Endothelial cell of umbilical vein (primary cell): ENCODE measurements around the gene PYY. TPM values are rescaled to one million over a fixed set of nuclear protein-coding genes. Genes with fewer than 3 reads are reported as not detected.

Experiments
- BruUV-seq: library from RNA; stranded (reverse); fragments of 400-500 nt; replicated peaks from 2 replicates; lab custom pipeline; 2021; lab: Mats Ljungman, UMichigan
- CTCF ChIA-PET: fragments of 300-600, 350-600 bp; sonication (Branson Sonifier 250); formaldehyde crosslinking; loops from one replicate; lab custom pipeline; 2021; ENCODE audit warnings: antibody characterized with exemption, inconsistent platforms; lab: Charles Lee
- POLR2A ChIA-PET: fragments of 300-600, 350-600 bp; sonication (Branson Sonifier 250); formaldehyde crosslinking; loops from one replicate; lab custom pipeline; 2021; ENCODE audit warnings: antibody characterized with exemption, inconsistent platforms; lab: Charles Lee
- DNase-seq: peaks from one replicate; pipeline ENCODE4 v3.0.0-alpha.2; 2011; ENCODE audit warnings: low read depth, low spot score
- FAIRE-seq: peaks from 2 replicates; lab custom pipeline; 2011; peaks lifted over from hg19 to GRCh38; lab: Jason Lieb, UNC
- H2AFZ ChIP-seq: 2 replicates; pipeline ENCODE4 v1.6.0; 2012; ENCODE audit warnings: low read depth, low read length, control low read depth, inconsistent platforms
- H3K27ac ChIP-seq: 2 replicates; pipeline ENCODE4 v1.5.1; 2011; ENCODE audit warnings: low read depth, mild to moderate bottlenecking, control low read depth, low read length, moderate library complexity; ENCODE audit not compliant: insufficient read depth
- H3K27me3 ChIP-seq, 2 experiments: 2 replicates each; pipeline versions ENCODE4 v1.6.0 to v1.6.1; 2011; ENCODE audit warnings: low read length in 2 of 2, mixed read lengths in 1 of 2; ENCODE audit not compliant: control insufficient read depth in 2 of 2, insufficient read depth in 2 of 2
- H3K36me3 ChIP-seq, 2 experiments: 2 replicates in 1 of 2; 3 replicates in 1 of 2; pipeline ENCODE4 v1.5.1; 2011; ENCODE audit warnings: low read length in 2 of 2, mild to moderate bottlenecking in 1 of 2, moderate library complexity in 1 of 2; ENCODE audit not compliant: control insufficient read depth in 2 of 2, insufficient read depth in 2 of 2; ENCODE audit errors: extremely low read depth in 1 of 2
- H3K4me1 ChIP-seq: 3 replicates; pipeline ENCODE4 v1.5.1; 2011; ENCODE audit warnings: mild to moderate bottlenecking, low read length; ENCODE audit not compliant: control insufficient read depth, insufficient read depth; ENCODE audit errors: extremely low read depth
- H3K4me2 ChIP-seq: 2 replicates; pipeline ENCODE4 v1.6.1; 2011; ENCODE audit warnings: low read length, control low read depth, mixed read lengths; ENCODE audit not compliant: insufficient read depth
- H3K4me3 ChIP-seq, 3 experiments: fragments of 200-600 bp in 1 of 3; sonication (generic), shearing (Covaris generic) in 1 of 3; replicated peaks in 1 of 3; 2 replicates each; pipeline ENCODE4 v1.5.1; 2011 to 2016; ENCODE audit warnings: control low read depth in 3 of 3, low read length in 3 of 3, mild to moderate bottlenecking in 2 of 3, inconsistent platforms in 1 of 3, low read depth in 1 of 3, moderate library complexity in 1 of 3; ENCODE audit not compliant: insufficient read depth in 1 of 3
- H3K79me2 ChIP-seq: 2 replicates; pipeline ENCODE4 v1.6.0; 2012; ENCODE audit warnings: low read length, inconsistent platforms; ENCODE audit not compliant: control insufficient read depth, insufficient read depth
- H3K9ac ChIP-seq: replicated peaks from 2 replicates; pipeline ENCODE3; 2011; ENCODE audit warnings: low read length, control low read depth; ENCODE audit not compliant: insufficient read depth; ENCODE audit errors: extremely low read depth
- H3K9me1 ChIP-seq: replicated peaks from 3 replicates; pipeline ENCODE4 v1.6.0; 2011; ENCODE audit warnings: mild to moderate bottlenecking, low read length; ENCODE audit not compliant: control insufficient read depth, insufficient read depth; ENCODE audit errors: extremely low read depth
- H3K9me3 ChIP-seq: replicated peaks from 2 replicates; pipeline ENCODE4 v1.5.1; 2012; ENCODE audit warnings: low read length, inconsistent platforms; ENCODE audit not compliant: control insufficient read depth, insufficient read depth
- H4K20me1 ChIP-seq: replicated peaks from 2 replicates; pipeline ENCODE3; 2011; ENCODE audit warnings: mild to moderate bottlenecking, low read length; ENCODE audit not compliant: control insufficient read depth, insufficient read depth; ENCODE audit errors: extremely low read depth
- EZH2 ChIP-seq: IDR thresholded peaks from 2 replicates; pipeline ENCODE4 v1.6.1; 2012; ENCODE audit warnings: borderline replicate concordance, low read depth, mild to moderate bottlenecking, moderate library complexity, low read length, inconsistent platforms; ENCODE audit not compliant: severe bottlenecking
- FOS ChIP-seq: IDR thresholded peaks from 2 replicates; pipeline ENCODE4 v1.6.1; 2011; ENCODE audit warnings: mild to moderate bottlenecking, low read length, moderate library complexity, borderline replicate concordance; ENCODE audit not compliant: insufficient read depth
- GATA2 ChIP-seq: IDR thresholded peaks from 2 replicates; pipeline ENCODE4 v1.7.0; 2011; ENCODE audit warnings: low read depth, mild to moderate bottlenecking, moderate library complexity, mixed read lengths, low read length; ENCODE audit not compliant: insufficient read length, insufficient read depth
- JUN ChIP-seq: IDR thresholded peaks from 2 replicates; pipeline ENCODE4 v1.6.1; 2011; ENCODE audit warnings: borderline replicate concordance, low read depth; ENCODE audit not compliant: insufficient read length, insufficient read depth
- MYC ChIP-seq: IDR thresholded peaks from one replicate; pipeline ENCODE4 v1.6.1; 2011; ENCODE audit warnings: mild to moderate bottlenecking, low read depth, low read length
- POLR2A ChIP-seq: IDR thresholded peaks from 2 replicates; pipeline ENCODE4 v1.6.1; 2012; ENCODE audit warnings: low read depth, mild to moderate bottlenecking, control low read depth, low read length
- POLR2AphosphoS5 ChIP-seq: IDR thresholded peaks from 2 replicates; pipeline ENCODE4 v1.6.1; 2012; ENCODE audit warnings: low read depth, mild to moderate bottlenecking, control low read depth, low read length, moderate library complexity; ENCODE audit not compliant: insufficient read depth
- dilution Hi-C: fragments of 300-500 bp; cut with MboI; formaldehyde crosslinking; loops from one replicate; pipeline ENCODE4 v1.15.0; 2019; ENCODE audit warnings: low sequenced_read_pairs; ENCODE audit not compliant: extremely low pct_ligation_motif_present
- intact Hi-C: fragments of 100-400 bp; cut with micrococcal nuclease; formaldehyde crosslinking; loops from one replicate; pipeline ENCODE4 v1.10.0; 2022
- polyA plus RNA-seq, 4 experiments: library from polyadenylated mRNA; depleted of rRNA in 3 of 4; stranded (reverse) in 3 of 4; unstranded in 1 of 4; fragments of >200 nt; gene quantifications; 2 replicates each; pipeline versions ENCODE4 v1.2.1 to v1.2.3, GENCODE V29; 2011 to 2012; ENCODE audit warnings: missing spikeins in 1 of 4
- total RNA-seq: library from RNA; stranded (reverse); gene quantifications from 2 replicates; pipeline ENCODE4 v1.2.3, GENCODE V29; 2021
- TF ChIP-seq, protein P1 (sequence below), 2 donors: IDR thresholded peaks; 1 replicate in 1 of 2; 2 replicates in 1 of 2; pipeline ENCODE4 v1.5.1; 2011; ENCODE audit warnings: low read length in 2 of 2, mild to moderate bottlenecking in 2 of 2, moderate library complexity in 2 of 2, control low read depth in 1 of 2, inconsistent platforms in 1 of 2, low read depth in 1 of 2; ENCODE audit not compliant: insufficient read depth in 1 of 2; ENCODE audit errors: extremely low read depth in 1 of 2
- TF ChIP-seq, protein P2 (sequence below): IDR thresholded peaks from 2 replicates; pipeline ENCODE4 v1.6.1; 2011; ENCODE audit not compliant: insufficient read depth, insufficient read length

PYY gene
- total and polyA plus RNA-seq, 2 donors (not counting 3 experiments of a cell fraction or from before 2014, with no cell fraction given), result not detected

DNA sequence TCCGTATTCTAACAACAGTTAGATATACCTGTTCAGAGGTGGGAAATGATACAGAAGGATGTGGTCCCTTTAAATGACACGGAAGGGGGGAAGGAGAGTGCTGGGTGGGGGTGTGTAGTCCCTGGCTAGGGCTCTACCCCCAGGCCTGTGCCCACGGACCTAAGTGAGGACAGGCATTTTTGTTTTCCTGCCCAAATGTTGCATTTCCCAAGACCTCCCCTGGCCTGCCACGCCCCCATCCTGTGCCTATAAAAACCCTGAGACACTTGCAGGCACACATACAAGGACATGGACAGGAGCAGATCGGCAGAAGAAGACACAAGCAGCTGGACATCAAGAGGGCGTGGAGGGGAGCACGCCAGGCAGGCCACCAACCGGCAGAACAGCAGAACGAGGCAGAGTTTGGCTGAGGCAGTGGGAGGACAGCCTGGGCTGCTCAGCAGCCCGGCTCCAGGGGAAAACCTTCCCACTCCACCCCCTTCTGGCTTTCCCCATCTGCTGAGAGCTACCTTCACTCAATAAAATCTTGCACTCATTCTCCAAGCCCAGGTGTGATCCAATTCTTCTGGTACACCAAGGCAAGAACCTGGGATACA is 33.1 kb downstream of the PYY start:
- intact Hi-C loops (no loop called here), dilution Hi-C loops (no loop called here)
- DNase-seq, result no peak
- no peaks in the 10 kb centered on the region for H3K4me1 ChIP-seq
- POLR2A ChIA-PET, result no interaction called here
- H3K4me3 ChIP-seq, result no peak overlapping the region
- BruUV-seq, result no TSS peak
- H3K27ac ChIP-seq, result no peak overlapping the region
- no peaks in the 10 kb centered on the region for H3K9me1 ChIP-seq
- no peaks in the 10 kb centered on the region for H3K9me3 ChIP-seq
- no peak overlapping the region for H3K4me2 ChIP-seq
- TF ChIP-seq JUN, result no peak
- no peak for TF ChIP-seq EZH2
- TF ChIP-seq MYC, result no peak
- no peak for TF ChIP-seq POLR2AphosphoS5
- H4K20me1 ChIP-seq, result no peaks in the 10 kb centered on the region
- no peaks in the 10 kb centered on the region for H3K79me2 ChIP-seq
- CTCF ChIA-PET, result interaction anchor here (2.8 kb wide), 1 partner anchor 10 kb away, joined by 18 read pairs; no protein-coding TSS in a partner anchor
- no peak overlapping the region for H2AFZ ChIP-seq
- peaks cover 33 to 39% of the 10 kb centered on the region in 2 experiments for H3K27me3 ChIP-seq
- H3K9ac ChIP-seq, result no peak overlapping the region
- no peak for FAIRE-seq
- no peaks in the 10 kb centered on the region for H3K36me3 ChIP-seq

DNA sequence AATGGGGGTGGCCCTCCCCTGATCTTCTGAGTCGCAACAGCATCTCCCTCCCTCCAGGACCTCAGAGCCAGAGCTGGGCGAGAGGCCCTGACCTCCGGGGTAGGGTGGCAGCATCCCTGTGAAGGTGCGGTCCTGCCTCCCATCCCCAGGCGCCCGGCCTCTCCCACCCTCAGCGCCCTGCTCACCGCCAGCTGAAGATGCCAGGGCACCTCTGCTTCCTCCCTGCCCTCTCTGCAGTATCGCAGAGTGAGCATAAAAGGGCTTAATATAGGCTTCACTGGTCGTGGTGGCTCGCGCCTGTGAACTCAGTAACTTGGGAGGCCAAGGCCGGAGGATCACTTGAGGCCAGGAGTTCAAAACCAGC is 35.7 kb downstream of the PYY start:
- H3K4me3 ChIP-seq, result no peak overlapping the region
- no peaks in the 10 kb centered on the region for H4K20me1 ChIP-seq
- POLR2A ChIA-PET, result no interaction called here
- no peak overlapping the region for H3K9ac ChIP-seq
- peaks cover 15 to 23% of the 10 kb centered on the region in 2 experiments for H3K27me3 ChIP-seq
- dilution Hi-C loops, result no loop called here
- DNase-seq (no peak), FAIRE-seq (no peak)
- no peaks in the 10 kb centered on the region for H3K36me3 ChIP-seq
- H3K4me1 ChIP-seq, result no peaks in the 10 kb centered on the region
- no peaks in the 10 kb centered on the region for H3K9me1 ChIP-seq
- TF ChIP-seq EZH2 (no peak), JUN (no peak), POLR2AphosphoS5 (no peak), GATA2 (no peak), FOS (no peak), POLR2A (no peak), MYC (no peak)
- TF ChIP-seq, protein P1, sequence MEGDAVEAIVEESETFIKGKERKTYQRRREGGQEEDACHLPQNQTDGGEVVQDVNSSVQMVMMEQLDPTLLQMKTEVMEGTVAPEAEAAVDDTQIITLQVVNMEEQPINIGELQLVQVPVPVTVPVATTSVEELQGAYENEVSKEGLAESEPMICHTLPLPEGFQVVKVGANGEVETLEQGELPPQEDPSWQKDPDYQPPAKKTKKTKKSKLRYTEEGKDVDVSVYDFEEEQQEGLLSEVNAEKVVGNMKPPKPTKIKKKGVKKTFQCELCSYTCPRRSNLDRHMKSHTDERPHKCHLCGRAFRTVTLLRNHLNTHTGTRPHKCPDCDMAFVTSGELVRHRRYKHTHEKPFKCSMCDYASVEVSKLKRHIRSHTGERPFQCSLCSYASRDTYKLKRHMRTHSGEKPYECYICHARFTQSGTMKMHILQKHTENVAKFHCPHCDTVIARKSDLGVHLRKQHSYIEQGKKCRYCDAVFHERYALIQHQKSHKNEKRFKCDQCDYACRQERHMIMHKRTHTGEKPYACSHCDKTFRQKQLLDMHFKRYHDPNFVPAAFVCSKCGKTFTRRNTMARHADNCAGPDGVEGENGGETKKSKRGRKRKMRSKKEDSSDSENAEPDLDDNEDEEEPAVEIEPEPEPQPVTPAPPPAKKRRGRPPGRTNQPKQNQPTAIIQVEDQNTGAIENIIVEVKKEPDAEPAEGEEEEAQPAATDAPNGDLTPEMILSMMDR (IDR thresholded peaks at IDR 0.05; ENCODE audit: extremely low read depth in 1 of 2, insufficient read depth in 1 of 2, low read depth in 1 of 2, low read length in 2 of 2), result no peak
- TF ChIP-seq, protein P2, sequence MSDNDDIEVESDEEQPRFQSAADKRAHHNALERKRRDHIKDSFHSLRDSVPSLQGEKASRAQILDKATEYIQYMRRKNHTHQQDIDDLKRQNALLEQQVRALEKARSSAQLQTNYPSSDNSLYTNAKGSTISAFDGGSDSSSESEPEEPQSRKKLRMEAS, result no peak
- no peak overlapping the region for H3K4me2 ChIP-seq
- no peaks in the 10 kb centered on the region for H3K79me2 ChIP-seq
- CTCF ChIA-PET, result no interaction called here
- H3K9me3 ChIP-seq, result no peaks in the 10 kb centered on the region
- H2AFZ ChIP-seq, result no peak overlapping the region
- intact Hi-C loops, result no loop called here
- H3K27ac ChIP-seq, result no peak overlapping the region
- no TSS peak for BruUV-seq
